Lower leg skin (tissue), 3 donors: ENCODE results near the gene HGS.

Source experiments
- CTCF ChIP-seq, 3 donors: fragments of 450-650 bp; IDR thresholded peaks; one replicate each; pipeline ENCODE4 v1.5.1; 2016; ENCODE audit warnings: antibody characterized with exemption in 3 of 3, mild to moderate bottlenecking in 3 of 3, moderate library complexity in 2 of 3
- POLR2A ChIP-seq, 2 donors: fragments of 450-650 bp; IDR thresholded peaks; one replicate each; pipeline ENCODE4 v1.6.1; 2016 to 2017; ENCODE audit warnings: antibody characterized with exemption in 2 of 2, mild to moderate bottlenecking in 1 of 2, moderate library complexity in 1 of 2

GRCh38 chr17:81722184-81723120 is 38.6 kb downstream of the HGS start:
- TF ChIP-seq CTCF (IDR thresholded peaks at IDR 0.05), result no peak
- no peak for TF ChIP-seq POLR2A (IDR thresholded peaks at IDR 0.05)
